NOMO-1 treated with dmso at 0.1 percent for 144 hours (cell line): Measurements from ENCODE around the gene ATAD2B.

ENCODE experiments used
- DNase-seq: peaks from one replicate; lab custom pipeline; 2025; ENCODE audit not compliant: unreplicated experiment; lab: John Stamatoyannopoulos, UW

The ATAD2B gene

DNA sequence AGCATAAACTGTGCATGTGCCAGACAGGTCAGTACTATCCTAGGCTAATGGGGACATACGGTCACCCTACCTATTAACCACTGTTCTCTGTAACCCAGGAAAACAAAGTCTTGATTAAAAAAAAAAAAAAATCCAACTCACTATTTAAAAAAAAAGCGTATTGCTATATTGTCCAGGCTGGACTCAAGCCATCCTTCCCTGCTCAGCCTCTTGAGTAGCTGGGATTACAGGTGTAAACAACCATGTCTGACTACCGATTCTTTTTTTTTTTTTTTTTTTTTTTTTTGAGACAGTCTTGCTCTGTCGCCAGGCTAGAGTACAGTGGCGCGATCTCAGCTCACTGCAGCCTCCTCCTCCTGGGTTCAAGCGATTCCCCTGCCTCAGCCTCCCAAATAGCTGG lies 11.6 kb downstream of the ATAD2B start:
- no peak for DNase-seq

DNA sequence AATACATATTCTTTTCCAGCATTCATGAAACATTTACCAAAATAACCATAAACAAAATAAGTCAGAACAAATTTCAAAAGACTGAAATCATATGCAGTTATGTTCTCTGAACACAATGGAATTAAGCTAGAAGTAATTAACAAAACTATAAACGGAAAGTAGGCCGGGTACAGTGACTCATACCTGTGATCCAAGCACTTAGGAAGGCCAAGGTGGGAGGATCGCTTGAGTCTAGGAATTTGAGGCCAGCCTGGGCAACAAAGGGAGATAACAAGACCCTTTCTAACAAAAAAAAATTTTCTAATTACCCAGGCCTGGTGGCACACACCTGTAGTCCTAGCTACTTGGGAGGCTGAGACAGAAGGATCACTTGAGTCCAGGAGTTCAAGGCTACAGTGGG lies 14.9 kb downstream of the ATAD2B start:
- DNase-seq, result no peak

DNA sequence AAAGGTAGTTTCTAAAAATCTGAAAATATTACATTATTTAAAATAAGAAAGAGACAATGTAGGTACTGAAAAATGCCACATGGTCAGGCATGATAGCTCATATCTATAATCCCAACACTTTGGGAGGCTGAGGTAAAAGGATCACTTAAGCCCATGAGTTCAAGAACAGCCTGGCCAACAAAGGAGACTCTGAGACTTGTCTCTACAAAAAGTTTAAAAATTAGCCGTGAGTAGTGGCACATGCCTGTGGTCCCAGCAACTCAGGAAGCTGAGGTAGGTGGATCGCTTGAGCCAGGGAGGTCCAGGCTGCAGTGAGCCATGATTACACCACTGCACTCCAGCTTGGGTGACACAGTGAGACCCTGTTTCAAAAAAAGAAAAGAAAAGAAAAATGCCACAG lies 21.8 kb downstream of the ATAD2B start:
- no peak for DNase-seq

DNA sequence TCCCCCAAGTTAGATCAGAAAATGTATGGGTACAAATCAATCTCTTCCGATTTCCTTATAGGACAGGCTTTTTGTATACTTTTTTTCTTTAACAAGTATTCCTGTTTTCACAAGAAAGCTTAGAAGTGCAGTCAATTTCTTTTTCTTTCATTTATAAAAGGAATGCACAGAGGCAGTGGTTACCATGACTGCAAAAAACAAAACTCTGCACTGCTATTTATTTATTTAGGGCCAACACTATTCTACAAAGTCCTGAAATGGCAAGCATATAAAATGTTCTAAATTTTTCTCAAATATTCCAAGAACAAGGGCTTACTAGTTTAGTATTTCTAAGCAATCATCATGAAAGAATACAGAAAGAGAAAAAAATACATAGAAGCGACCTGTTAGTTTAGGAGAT lies 22.2 kb downstream of the ATAD2B start:
- DNase-seq, result no peak

DNA sequence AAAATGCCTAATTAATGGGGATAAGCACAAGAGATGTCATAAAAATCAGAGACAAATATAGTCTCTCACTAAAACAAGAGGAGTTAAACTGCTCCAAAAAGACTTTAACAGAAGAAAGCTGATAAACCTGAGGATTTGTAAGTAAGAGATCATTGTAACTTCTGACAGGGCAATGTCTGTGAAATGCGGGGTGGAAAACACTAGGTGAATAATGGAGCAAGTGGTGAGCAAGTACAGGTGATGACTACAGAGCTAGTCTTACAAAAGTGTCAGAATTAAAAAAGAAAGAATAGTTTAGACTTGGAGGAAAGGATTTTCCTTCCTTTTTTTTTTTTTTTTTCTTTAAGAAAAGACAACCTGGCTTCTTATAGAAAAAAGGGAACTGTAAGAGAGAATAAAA lies 22.7 kb downstream of the ATAD2B start:
- DNase-seq, result no peak

DNA sequence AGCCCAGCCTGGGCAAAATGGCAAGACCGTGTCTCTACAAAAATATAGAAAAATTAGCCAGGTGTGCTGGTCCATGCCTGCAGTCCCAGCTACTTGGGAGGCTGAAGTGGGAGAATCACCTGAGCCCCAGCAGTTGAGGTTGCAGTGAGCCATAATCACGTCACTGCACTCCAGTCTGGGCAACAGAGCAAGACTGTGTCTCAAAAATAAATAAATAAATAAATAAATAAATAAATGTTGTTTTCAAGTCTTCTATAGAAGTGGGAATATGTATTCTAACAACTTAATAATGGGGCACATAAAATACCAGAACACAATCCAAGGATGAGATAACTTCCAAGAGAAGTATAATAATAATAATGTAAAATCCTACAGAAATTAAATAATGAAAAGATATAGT lies 23.9 kb downstream of the ATAD2B start:
- no peak for DNase-seq

DNA sequence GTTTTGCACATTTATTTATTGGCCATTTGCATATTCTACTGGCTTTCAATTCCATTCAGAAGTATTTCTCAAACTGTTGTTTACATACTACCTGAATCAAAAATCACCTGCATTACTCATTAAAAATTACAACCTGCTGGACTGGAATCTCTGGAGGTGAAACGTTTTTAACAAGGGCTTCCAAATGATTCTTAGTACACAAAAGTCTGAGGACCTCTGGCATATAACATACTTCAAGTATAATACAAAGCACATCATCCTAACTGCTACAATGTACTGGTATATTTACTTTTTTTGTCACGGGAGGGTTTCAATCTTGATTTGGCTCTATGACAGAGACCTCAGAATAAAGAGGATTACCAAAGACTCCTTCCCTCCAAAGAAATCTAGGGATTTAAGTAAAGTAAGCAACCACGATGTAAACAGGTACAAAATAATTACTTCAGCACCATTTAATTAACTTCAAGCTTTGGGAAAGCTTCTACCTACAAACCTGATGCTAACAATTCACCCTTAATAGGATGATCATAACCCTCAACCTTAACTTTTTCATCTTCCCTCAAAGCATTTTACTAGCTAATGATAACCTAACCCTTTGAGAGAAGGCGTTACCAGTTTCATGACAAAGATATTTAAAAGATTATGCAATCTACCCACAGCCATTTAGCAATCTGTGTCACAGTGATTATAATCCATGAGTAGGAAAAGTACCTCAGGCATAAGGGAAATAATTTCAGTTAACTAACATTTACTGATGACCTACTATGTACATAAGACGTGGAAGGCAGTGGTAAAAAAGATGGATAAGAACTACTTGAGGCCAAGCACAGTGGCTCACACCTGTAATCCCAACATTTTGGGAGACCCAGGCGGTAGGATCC lies 24.7 kb downstream of the ATAD2B start:
- peak; percentile 8 for DNase-seq

DNA sequence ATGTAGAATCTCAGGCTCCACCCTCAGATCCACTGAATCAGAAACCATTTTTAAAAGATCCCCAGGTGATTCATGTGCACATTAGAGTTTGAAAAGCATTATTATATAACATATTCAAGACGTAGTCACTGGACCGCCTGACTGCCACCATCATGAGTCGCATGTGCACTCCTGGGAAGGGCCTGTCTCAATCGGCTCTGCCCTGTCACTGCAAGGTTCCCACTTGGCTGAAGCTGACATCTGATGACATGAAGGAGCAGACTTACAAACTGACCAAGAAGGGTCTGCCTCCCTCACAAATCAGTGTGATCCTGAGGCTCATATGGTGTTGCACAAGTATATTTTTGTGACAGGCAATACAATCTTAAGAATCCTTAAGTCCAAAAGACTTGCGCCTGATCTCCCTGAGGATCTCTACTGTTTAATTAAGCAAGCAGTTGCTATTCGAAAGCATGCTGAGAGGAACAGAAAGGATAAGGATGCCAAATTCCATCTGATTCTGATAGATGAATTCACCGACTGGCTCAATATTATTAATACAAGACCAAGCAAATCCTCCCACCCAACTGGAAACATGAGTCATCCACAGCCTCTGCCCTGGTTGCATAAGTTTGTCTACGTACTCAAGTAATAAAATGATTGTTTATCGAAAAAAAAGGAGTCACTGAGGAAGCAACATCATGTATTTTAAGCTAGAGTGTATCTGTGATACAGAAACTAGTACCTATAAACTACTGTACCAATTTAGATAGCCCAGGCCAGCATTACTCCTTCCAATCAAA lies 26.2 kb downstream of the ATAD2B start:
- DNase-seq, result no peak

DNA sequence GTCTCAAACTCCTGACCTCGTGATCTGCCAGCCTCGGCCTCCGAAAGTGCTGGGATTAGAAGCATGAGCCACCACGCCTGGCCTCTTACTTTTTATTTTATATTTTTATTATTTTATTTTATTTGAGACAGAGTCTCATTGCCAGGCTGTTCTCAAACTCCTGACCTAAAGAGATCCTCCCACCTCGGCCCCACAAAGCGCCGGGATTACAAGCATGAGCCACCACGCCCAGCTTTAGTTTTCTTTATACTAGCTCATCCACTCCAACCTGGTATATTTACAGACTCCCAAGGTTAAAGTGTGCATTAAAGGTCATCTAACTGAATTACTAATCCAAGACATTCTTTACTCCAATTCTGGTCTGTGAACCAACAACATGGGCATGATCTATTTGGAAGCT lies 26.8 kb downstream of the ATAD2B start:
- no peak for DNase-seq

DNA sequence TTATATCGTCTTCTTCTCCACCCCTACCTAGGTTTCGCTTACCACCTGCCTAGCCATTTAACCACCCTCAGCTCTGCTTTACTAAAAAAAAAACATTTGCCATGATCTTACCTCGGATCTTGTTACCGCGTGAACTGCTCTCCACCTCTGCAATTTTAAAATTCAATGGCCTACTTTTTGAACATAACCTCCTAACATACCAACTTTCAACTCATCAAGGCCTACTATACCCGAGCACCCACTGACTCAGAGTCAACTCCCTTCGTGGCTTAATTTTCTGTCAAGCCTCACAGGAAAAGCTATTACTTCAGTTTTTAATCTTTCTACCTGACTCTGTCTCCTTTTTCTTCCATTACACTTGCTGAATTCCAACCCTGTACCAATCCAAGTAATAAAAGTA lies 55.7 kb downstream of the ATAD2B start:
- no peak for DNase-seq

DNA sequence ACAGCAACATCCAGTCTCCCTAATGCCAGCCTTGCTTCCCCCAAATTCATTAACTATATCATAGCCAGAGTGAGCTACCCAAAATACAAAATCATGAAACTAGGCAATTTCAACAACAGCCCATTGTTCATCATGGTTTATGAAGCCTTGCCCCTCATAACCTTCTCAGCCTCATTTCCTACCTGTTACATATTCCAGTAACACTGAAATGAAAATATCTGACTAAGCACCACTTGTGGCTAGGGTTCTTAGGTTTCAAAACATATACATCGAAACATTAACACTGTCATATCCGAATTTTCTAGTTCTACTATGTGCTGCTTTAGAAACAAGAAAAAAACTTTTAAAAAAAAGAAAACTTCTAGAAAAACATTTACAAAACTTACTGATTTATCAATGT lies 59.5 kb downstream of the ATAD2B start:
- DNase-seq, result no peak

DNA sequence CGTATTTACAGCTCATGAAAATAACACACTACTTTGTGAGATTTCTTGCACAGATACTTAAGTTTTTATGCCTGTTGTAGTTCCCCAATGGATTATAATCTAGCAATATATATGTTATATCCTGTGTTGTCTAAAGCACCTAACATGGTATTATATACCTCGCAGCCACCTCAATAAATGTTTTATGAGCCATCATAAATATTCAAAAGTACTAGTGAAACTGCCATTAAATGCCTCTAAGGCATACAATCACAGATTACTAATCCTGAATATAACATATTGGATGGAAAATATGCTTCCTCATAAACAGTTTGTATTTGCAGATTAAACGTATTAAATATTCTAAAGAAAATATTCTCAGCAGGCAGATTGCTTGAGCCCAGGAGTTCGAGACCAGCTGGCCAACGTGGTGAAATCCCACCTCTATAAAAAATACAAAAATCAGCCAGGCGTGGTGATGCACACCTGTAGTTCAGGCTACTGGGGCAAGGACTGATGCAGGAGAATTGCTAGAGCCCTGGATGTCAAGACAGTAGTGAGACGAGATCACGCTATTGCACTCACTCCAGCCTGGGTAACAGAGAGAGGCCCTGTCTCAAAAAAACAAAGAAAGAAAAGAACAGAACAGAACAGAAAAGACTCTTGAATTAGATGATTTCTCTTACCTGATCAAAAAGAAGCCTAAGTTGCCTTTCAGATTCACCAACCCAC lies 64.1 kb downstream of the ATAD2B start:
- DNase-seq, result no peak

DNA sequence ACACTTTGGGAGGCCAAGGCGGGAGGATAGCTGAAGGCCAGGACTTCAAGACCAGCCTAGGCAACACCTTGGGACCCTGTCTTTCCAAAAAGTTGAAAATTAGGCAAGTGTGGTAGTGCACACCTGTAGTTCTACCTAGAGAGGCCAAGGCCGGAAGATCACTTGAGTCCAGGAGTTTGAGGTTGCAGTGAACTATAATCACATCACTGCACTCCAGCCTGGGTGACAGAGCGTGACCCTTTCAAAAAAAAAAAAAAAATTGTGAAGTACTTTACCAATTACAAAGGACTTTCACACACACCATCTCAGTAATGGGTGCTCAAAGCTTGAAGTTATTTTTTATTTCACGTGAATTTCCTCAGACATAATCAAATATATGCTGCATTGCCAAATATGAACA lies 65.0 kb downstream of the ATAD2B start:
- DNase-seq, result no peak

DNA sequence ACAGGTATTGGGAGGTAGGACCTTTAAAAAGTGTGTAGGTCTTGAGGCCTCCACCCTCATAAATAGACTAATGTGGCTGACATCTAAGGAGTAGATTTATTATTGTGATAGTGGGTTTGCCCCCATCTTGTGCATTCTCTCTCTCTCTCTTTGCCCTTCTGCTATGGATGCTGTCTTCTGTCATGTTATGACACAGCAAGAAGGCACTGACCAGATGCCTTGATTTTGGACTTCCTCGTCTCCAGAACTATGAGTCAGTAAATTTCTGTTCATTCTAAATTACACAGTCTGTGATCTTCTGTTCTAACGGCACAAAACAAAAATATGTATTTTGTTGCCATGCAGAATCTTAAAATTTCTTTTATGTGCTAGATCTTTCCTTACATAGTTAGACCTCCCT lies 66.9 kb downstream of the ATAD2B start:
- DNase-seq, result no peak

DNA sequence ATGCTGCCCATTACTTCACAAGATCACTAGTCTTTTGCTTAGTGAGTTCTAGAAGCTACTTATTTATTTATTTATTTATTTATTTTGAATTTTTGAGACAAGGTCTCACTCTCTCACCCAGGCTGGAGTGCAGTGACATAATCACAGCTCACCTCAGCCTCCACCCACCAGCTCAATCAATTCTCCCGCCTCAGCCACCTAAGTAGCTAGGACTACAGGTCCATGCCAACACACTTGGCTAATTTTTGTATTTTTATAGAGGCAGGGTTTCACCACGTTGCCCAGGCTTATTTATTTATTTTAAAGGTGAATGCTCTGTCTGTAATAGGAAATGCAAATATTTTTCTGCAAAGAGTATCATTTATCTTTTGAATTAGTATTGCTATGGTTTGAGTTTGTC lies 67.7 kb downstream of the ATAD2B start:
- no peak for DNase-seq

DNA sequence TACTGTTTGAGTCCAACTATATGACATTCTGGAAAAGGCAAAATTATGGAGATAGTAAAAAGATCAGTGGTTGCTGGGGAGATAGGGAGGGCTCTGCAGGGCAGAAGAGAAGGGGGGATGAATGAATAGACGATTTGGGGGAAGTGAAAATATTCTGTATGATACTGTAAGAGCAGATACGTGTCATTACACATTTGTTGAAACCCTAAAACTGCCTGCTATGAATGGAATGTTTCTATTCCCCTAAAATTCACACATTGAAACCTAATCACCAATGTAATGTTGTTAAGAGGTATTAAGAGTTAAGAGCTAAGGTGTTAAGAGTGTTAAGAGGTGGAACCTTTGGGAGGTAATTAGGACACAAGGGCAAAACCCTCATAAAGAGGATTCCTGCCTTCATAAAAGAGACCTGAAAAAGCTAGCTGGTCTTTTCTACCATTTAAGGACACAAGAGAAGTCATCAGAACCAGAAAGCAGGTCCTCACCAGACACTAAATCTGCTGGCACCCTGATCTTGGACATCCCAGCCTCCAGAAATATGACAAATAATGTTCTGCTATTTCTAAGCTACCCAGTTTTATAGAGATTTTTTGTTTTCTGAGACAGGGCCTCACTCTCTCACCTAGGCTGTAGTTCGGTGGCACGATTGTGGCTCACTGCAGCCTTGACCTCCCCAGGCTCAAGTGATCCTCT lies 76.2 kb downstream of the ATAD2B start:
- no peak for DNase-seq

DNA sequence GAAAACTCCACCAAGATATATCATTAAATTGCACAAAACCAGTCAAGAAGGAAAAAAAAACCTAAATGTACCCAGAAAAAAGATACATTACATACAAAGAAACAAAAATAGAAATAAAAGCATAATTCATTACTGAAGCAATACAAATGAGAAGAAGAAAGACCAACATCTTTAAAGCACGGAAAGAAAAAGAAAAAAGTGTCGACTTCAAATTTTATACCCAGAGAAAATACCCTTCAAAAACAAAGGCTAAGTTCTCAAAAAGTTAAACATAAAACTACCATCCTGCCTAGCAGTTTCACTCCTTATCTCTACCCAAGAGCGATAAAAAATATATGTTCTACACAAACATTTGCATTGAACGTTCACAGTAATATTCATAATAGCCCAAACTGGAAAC lies 82.0 kb downstream of the ATAD2B start:
- no peak for DNase-seq

DNA sequence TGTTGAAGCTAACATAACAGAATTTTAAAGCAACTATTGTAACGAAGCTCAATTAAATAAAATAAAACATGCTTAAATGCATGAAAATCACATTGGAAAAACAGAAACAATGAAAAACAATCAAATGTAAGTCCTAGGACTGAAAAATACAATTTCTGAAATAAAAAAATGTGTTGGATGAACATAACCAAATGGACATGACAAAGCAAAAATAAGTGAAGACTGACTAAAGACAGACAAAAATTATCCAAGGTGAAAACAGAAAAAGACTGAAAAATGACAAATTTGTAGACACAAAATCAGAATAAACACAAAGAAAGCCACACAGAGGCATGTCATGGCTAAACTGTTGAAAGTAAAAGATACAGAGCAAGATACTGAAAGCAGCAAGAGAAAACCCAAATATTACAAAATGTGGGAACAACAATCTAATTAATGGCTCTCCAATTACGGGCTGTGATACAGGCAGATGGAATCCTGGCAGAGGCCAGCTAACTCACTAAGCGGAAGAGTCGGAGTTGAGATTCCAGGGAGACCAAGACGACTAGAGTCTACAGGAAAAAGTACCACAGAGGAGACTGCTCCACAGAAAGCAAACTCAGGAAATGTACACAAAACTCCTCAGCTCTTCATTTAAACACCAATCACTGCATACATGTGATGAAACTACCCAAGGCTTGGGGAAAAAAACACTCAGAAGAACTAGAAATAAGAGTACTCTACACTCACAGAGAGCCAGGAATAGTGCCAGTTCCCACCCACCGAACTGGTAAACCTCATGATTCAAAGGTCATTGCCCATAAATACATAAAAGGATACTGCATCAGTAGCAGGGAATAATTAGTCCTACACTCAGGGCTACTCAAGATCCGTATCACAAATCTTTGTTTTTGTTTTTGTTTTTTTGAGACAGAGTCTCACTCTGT lies 83.6 kb downstream of the ATAD2B start:
- DNase-seq, result no peak

DNA sequence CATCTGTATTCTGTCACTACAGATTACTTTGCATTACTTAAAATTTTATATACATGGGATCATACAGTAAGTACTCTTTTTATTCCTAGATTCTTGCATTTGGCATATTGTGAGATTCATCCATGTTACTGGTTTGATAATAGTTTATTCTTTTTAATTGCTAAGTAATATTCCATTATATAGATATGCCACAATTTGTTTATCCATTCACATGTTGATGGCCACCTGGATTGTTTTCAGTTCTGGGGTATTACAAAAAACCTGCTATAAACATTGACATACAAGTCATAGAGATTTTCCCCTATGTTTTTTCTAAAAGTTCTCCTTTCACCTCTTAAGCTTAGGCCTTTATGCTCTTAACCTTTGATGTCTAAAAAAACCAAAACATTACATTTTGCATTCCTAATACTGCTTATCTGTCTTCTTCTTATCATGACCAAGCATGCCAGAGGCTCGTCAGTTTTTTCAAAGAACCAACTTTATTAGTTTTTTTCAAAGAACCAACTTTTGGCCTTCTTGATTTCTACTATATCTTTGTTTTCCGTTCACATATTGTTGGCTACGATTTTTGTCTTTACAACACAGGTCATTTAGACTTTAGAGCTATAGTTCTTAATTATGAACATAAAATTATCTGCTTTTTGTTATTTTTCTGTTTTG lies 86.9 kb downstream of the ATAD2B start:
- no peak for DNase-seq

DNA sequence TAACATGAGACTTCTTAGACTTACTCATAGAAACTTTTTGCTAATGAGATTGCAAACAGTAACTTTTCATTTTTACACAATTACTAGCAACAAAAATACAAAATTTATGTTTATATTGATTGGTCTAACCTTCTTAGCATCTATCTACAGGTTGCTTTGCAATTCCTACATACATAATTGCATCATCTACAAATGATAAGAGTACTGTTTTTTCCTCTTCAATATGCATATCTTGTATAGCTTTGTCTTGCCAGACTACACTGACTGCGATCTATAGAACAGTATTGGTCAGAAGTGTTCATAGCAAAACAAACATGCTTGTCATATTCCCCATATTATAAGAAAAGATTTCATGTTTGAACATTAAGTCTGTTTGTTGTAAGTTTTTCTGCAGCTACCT lies 87.9 kb downstream of the ATAD2B start:
- DNase-seq, result no peak
